GM12878 (cell line): ENCODE data around the gene SSR1. TPM values are rescaled to one million over a fixed set of nuclear protein-coding genes. Genes with fewer than 3 reads are reported as not detected.

Experiments used
- CBX5 ChIP-seq: sonication (generic); IDR thresholded peaks from 2 replicates; pipeline ENCODE4 v1.6.1; 2016; ENCODE audit warnings: low read depth, moderate library complexity, mild to moderate bottlenecking, inconsistent platforms
- CEBPB ChIP-seq, 2 experiments: fragments of 150-350 bp in 1 of 2; IDR thresholded peaks; 2 replicates each; pipeline ENCODE4 v1.6.1; 2012 to 2014; ENCODE audit warnings: low read depth in 2 of 2, low read length in 2 of 2, borderline replicate concordance in 1 of 2, inconsistent platforms in 1 of 2
- CHD4 ChIP-seq: fragments of 200-600 bp; sonication (generic); IDR thresholded peaks from 2 replicates; pipeline ENCODE4 v1.6.1; 2016; ENCODE audit warnings: mild to moderate bottlenecking
- HDAC2 ChIP-seq: fragments of 200-600 bp; sonication (generic); IDR thresholded peaks from 2 replicates; pipeline ENCODE4 v1.6.1; 2017
- MEF2B ChIP-seq: fragments of 450-650 bp; IDR thresholded peaks from 2 replicates; pipeline ENCODE4 v1.6.1; 2018; ENCODE audit warnings: mild to moderate bottlenecking, moderate library complexity; ENCODE audit not compliant: partially characterized antibody, poor library complexity, severe bottlenecking
- MYC ChIP-seq: IDR thresholded peaks from 2 replicates; pipeline ENCODE4 v1.6.1; 2011; ENCODE audit warnings: mild to moderate bottlenecking, low read length, moderate library complexity, inconsistent platforms; ENCODE audit not compliant: insufficient read depth, insufficient replicate concordance, insufficient read length, severe bottlenecking
- PAX5 ChIP-seq: IDR thresholded peaks from 2 replicates; pipeline ENCODE4 v1.6.1; 2011; ENCODE audit warnings: low read depth, low read length, borderline replicate concordance
- RB1 ChIP-seq: fragments of 450-650 bp; formaldehyde crosslinking; IDR thresholded peaks from 2 replicates; pipeline ENCODE4 v1.6.1; 2017; ENCODE audit warnings: mild to moderate bottlenecking, borderline replicate concordance
- TARDBP ChIP-seq: IDR thresholded peaks from 2 replicates; pipeline ENCODE4 v1.6.1; 2016; ENCODE audit warnings: borderline replicate concordance
- YBX1 ChIP-seq: fragments of 450-650 bp; IDR thresholded peaks from 2 replicates; pipeline ENCODE4 v1.6.1; 2016; ENCODE audit warnings: antibody characterized with exemption
- ZNF24 ChIP-seq: fragments of 450-650 bp; IDR thresholded peaks from 2 replicates; pipeline ENCODE4 v1.6.1; 2017; ENCODE audit warnings: antibody characterized with exemption, mild to moderate bottlenecking
- ZNF622 ChIP-seq: fragments of 450-650 bp; IDR thresholded peaks from 2 replicates; pipeline ENCODE4 v1.6.1; 2017; ENCODE audit warnings: mild to moderate bottlenecking, inconsistent platforms
- ZZZ3 ChIP-seq: IDR thresholded peaks from 2 replicates; pipeline ENCODE4 v1.6.1; 2011; ENCODE audit warnings: low read depth; ENCODE audit not compliant: control insufficient read depth, insufficient read length
- polyA plus RNA-seq, 11 experiments: library from polyadenylated mRNA; depleted of rRNA in 4 of 11; unstranded in 6 of 11; stranded (reverse) in 5 of 11; fragments of >200 nt; fragmentation: Nextera tagmentation in 4 of 11; fragmentation: Illumina TruSeq in 1 of 11; extraction: Ambion mirVana in 4 of 11; extraction: Trizol in 1 of 11; gene quantifications; 1 replicate in 1 of 11; 2 replicates in 10 of 11; pipeline versions ENCODE4 v1.2.1 to v1.2.3, GENCODE V29; 2011 to 2016; ENCODE audit warnings: inconsistent platforms in 2 of 11, missing spikeins in 2 of 11, low read depth in 1 of 11
- total RNA-seq, 4 experiments: library from RNA; depleted of rRNA in 3 of 4; stranded (reverse); fragments of >200 nt in 3 of 4; fragmentation: Illumina TruSeq in 1 of 4; extraction: Trizol in 1 of 4; gene quantifications; 2 replicates each; pipeline versions ENCODE4 v1.2.1 to v1.2.3, GENCODE V29; 2013 to 2021
- TF ChIP-seq, protein P1 (sequence below): IDR thresholded peaks from 2 replicates; pipeline ENCODE4 v1.6.1; 2012; ENCODE audit warnings: low read depth, low read length, improper control_type of control experiment
- TF ChIP-seq, protein P2 (sequence below): IDR thresholded peaks from 2 replicates; pipeline ENCODE4 v1.6.1; 2012; ENCODE audit warnings: low read length, inconsistent platforms
- TF ChIP-seq, protein P3 (sequence below): IDR thresholded peaks from 2 replicates; pipeline ENCODE4 v1.6.1; 2011; ENCODE audit warnings: borderline replicate concordance, low read depth, mild to moderate bottlenecking, moderate library complexity, low read length; ENCODE audit not compliant: insufficient read depth, poor library complexity, severe bottlenecking
- TF ChIP-seq, protein P4 (sequence below): IDR thresholded peaks from 2 replicates; pipeline ENCODE4 v1.6.1; 2011; ENCODE audit warnings: mild to moderate bottlenecking, low read depth, low read length, moderate library complexity; ENCODE audit not compliant: insufficient replicate concordance
- TF ChIP-seq, protein P5 (sequence below): fragments of 450-650 bp; IDR thresholded peaks from 2 replicates; pipeline ENCODE4 v1.6.1; 2017; ENCODE audit warnings: borderline replicate concordance
- TF ChIP-seq, protein P6 (sequence below): fragments of 450-650 bp; IDR thresholded peaks from 2 replicates; pipeline ENCODE4 v1.6.1; 2018; ENCODE audit warnings: mild to moderate bottlenecking, low read depth, moderate library complexity; ENCODE audit not compliant: partially characterized antibody

The SSR1 gene
- total and polyA plus RNA-seq, 10 of the 15 experiments (the other 5 are each of a cell fraction or from before 2014, with no cell fraction given) = 42.0 to 209 (median 128) TPM

DNA sequence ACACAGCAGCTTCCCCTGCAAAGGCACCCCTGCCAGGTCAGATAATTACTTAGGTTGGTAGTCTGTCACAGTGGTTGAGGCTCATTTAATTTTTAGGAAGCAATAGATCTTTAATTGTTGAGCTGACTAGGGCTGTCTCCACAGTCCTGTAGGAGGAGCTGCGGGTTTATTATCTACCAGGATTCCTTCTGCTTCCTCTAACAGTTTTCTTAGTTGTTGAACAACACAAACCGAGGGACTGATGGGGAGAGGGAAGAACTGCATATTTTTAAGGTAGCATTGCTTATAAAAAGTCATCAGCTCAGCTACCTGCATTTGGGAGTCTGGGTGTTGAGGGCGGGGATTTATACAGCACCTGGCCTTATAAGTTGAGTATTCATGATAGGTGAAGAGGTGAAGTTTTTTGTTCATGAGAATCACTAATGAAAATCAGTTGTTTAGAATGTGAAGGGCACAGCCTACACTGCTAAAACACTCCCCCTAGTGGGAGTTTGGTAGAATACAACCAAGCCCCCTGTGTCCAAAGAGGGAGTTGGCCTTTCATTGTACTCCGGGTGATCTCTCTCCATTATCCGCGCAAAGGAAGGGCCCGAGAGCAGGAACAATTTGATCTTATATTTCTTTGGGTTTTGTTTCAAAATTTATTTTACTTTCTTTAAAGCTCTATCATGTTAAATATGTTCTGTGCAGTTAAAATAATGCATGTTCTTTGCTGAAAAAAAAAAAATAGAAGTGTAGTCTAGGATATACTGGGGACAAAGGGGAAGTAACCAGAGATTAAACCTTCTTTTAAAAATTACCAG, 69.6 kb downstream of the SSR1 start (continued):
- TF ChIP-seq, protein P1, sequence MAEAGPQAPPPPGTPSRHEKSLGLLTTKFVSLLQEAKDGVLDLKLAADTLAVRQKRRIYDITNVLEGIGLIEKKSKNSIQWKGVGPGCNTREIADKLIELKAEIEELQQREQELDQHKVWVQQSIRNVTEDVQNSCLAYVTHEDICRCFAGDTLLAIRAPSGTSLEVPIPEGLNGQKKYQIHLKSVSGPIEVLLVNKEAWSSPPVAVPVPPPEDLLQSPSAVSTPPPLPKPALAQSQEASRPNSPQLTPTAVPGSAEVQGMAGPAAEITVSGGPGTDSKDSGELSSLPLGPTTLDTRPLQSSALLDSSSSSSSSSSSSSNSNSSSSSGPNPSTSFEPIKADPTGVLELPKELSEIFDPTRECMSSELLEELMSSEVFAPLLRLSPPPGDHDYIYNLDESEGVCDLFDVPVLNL = no peak
- no peak for TF ChIP-seq CHD4
- TF ChIP-seq ZNF24 = peak; percentile 73; the same call in 1 of the 2 replicates
- no peak for TF ChIP-seq ZNF622
- no peak for TF ChIP-seq MYC
- no peak for TF ChIP-seq YBX1
- TF ChIP-seq PAX5 = no peak
- TF ChIP-seq, protein P2, sequence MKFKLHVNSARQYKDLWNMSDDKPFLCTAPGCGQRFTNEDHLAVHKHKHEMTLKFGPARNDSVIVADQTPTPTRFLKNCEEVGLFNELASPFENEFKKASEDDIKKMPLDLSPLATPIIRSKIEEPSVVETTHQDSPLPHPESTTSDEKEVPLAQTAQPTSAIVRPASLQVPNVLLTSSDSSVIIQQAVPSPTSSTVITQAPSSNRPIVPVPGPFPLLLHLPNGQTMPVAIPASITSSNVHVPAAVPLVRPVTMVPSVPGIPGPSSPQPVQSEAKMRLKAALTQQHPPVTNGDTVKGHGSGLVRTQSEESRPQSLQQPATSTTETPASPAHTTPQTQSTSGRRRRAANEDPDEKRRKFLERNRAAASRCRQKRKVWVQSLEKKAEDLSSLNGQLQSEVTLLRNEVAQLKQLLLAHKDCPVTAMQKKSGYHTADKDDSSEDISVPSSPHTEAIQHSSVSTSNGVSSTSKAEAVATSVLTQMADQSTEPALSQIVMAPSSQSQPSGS = no peak
- no peak for TF ChIP-seq ZZZ3
- TF ChIP-seq CBX5 = no peak
- no peak for TF ChIP-seq HDAC2
- TF ChIP-seq, protein P3, sequence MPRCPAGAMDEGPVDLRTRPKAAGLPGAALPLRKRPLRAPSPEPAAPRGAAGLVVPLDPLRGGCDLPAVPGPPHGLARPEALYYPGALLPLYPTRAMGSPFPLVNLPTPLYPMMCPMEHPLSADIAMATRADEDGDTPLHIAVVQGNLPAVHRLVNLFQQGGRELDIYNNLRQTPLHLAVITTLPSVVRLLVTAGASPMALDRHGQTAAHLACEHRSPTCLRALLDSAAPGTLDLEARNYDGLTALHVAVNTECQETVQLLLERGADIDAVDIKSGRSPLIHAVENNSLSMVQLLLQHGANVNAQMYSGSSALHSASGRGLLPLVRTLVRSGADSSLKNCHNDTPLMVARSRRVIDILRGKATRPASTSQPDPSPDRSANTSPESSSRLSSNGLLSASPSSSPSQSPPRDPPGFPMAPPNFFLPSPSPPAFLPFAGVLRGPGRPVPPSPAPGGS = no peak
- TF ChIP-seq, protein P4, sequence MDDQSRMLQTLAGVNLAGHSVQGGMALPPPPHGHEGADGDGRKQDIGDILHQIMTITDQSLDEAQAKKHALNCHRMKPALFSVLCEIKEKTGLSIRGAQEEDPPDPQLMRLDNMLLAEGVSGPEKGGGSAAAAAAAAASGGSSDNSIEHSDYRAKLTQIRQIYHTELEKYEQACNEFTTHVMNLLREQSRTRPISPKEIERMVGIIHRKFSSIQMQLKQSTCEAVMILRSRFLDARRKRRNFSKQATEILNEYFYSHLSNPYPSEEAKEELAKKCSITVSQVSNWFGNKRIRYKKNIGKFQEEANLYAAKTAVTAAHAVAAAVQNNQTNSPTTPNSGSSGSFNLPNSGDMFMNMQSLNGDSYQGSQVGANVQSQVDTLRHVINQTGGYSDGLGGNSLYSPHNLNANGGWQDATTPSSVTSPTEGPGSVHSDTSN = no peak
- TF ChIP-seq TARDBP = no peak
- no peak for TF ChIP-seq MEF2B
- TF ChIP-seq, protein P5, sequence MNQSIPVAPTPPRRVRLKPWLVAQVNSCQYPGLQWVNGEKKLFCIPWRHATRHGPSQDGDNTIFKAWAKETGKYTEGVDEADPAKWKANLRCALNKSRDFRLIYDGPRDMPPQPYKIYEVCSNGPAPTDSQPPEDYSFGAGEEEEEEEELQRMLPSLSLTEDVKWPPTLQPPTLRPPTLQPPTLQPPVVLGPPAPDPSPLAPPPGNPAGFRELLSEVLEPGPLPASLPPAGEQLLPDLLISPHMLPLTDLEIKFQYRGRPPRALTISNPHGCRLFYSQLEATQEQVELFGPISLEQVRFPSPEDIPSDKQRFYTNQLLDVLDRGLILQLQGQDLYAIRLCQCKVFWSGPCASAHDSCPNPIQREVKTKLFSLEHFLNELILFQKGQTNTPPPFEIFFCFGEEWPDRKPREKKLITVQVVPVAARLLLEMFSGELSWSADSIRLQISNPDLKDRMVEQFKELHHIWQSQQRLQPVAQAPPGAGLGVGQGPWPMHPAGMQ = no peak
- TF ChIP-seq CEBPB (IDR thresholded peaks at IDR 0.05; ENCODE audit: borderline replicate concordance in 1 of 2, low read depth in 2 of 2, low read length in 2 of 2) = no peak
- TF ChIP-seq, protein P6, sequence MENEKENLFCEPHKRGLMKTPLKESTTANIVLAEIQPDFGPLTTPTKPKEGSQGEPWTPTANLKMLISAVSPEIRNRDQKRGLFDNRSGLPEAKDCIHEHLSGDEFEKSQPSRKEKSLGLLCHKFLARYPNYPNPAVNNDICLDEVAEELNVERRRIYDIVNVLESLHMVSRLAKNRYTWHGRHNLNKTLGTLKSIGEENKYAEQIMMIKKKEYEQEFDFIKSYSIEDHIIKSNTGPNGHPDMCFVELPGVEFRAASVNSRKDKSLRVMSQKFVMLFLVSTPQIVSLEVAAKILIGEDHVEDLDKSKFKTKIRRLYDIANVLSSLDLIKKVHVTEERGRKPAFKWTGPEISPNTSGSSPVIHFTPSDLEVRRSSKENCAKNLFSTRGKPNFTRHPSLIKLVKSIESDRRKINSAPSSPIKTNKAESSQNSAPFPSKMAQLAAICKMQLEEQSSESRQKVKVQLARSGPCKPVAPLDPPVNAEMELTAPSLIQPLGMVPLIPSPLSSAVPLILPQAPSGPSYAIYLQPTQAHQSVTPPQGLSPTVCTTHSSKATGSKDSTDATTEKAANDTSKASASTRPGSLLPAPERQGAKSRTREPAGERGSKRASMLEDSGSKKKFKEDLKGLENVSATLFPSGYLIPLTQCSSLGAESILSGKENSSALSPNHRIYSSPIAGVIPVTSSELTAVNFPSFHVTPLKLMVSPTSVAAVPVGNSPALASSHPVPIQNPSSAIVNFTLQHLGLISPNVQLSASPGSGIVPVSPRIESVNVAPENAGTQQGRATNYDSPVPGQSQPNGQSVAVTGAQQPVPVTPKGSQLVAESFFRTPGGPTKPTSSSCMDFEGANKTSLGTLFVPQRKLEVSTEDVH = no peak
- peak; percentile 59; the same call in 1 of the 2 replicates for TF ChIP-seq RB1
